GM21737 (cell line): Measurements from ENCODE around the gene RNF13.
"Not testable (repeated sequence)": the region's sequence is repeated elsewhere in the genome, so short reads cannot be mapped to it uniquely, and the experiment has no call there.

Source experiments
- ATAC-seq: cut with Tn5 transposase; IDR thresholded peaks from one replicate; pipeline ENCODE4 v1.9.1; 2021; ENCODE audit warnings: mild to moderate bottlenecking, moderate library complexity; ENCODE audit not compliant: unreplicated experiment

RNF13 gene

DNA sequence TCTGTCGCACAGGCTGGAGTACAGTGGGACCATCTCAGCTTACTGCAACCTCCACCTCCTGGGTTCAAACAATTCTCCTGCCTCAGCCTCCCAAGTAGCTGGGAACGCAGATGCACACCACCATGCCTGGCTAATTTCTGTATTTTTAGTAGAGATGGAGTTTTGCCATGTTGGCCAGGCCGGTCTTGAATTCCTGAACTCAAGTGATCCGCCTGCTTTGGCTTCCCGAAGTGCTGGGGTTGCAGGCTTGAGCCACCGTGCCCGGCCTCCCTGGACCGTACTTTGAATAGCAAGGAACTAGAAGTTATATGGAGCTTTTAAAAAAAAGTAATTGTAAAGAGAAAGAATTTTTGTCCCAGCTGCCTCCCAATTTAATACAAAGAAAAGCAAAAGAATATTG lies 12.3 kb upstream of the RNF13 start:
- ATAC-seq, result no peak

DNA sequence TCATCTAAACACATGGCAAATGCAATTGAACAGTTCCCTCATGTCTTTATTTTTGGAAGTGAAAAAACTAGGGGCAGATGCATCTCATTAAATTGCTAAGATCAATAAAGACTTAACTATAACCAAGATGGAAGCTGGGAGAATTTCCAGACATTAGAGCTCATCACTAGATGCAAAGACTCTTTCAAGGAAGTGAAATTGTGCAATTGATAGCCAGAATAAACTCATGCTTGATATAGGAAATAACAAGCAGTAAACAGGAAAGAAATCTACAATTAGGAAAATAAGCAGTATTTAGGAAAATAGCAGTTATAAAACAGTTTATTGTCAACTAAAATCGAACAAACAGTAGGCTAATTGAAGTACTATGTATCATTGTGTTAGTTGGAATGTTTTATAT lies 11.8 kb upstream of the RNF13 start:
- no peak for ATAC-seq

DNA sequence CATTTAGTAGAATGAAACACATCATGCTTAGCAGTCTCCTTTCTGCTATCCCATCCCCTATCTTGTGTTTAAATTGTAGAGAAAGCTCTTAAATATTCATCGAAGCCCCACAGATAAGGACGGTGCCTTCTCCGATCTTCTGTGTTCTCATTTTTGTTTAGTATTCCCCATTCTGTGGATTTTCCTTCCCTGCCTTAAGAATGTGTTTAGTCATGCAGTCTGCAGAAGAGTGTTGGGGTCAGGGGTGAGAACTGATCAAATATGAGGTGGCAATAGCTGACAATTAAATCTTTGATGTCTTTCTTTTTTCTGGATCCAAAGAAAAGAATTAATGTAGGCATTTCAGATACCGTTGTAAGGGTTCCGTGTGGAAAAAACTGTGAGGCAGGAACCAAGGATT lies 11.4 kb upstream of the RNF13 start:
- no peak for ATAC-seq

DNA sequence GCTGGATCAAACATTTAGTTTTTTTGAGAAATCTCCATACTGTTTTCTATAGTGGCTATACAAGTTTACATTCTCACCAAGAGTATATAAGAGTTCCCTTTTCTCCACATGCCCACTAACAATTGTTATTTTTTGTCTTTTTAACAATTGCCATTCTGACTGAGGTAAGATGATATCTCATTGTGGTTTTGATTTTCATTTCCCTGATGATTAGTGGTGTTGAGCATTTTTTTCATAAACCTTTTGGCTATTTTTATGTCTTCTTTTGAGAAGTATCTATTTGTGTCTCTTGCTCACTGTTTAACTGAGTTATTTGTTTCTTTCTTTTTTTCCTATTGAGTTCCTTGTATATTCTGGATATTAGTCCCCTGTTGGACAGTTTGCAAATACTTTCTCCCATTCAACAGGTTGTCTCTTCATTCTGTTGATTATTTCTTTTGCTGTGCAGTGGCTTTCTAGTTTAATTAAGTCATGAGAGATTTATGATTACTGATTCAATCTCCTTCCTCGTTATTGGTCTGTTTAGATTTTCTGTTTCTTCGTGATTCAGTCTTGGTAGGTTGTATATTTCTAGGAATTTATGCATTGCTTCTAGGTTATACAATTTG lies 6.7 kb upstream of the RNF13 start:
- ATAC-seq, result no peak

DNA sequence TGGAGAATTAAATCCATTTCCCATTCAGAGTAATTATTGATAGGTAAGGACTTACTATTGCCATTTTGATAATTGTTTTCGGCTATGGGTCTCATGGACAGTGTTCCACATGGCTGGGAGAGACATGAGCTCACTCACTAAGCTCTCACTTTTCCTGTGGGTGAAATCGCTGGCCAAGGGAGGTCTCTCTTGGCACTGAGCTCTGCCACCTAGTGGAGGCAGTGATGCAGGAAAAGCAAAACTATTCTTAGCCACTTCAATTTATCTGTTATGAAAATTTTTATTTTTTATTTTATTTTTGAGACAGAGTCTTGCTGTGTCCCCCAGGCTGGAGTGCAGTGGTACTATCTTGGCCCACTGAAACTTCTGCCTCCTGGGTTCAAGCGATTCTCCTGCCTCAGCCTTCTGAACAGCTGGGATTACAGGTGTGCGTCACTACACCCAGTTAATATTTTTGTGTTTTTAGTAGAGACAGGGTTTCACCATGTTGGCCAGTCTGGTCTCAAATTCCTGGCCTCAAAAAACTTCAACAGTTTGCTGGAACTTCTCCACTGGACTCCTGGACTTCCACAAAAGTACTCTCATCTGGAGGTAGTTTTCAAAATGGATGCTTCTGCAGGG lies 4.7 kb upstream of the RNF13 start:
- ATAC-seq, result no peak

DNA sequence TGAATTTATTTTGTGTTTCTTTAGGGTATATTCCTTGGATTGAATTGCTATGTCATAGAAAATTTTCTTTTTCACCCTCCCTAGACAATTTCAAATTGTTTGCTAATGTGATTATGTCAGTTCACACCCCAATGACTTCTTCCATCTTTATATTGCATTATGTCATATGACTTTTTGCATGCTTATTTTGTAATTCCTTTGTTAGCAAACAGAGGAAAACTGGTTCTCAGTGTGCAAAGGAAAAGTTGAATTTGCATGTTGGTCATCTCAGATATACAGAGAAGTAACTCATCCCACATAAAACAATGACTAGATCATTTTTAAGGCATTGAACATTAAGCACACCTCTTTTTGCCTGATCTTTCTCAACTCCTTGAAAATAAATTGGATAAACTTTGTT lies 3.3 kb upstream of the RNF13 start:
- ATAC-seq, result no peak

DNA sequence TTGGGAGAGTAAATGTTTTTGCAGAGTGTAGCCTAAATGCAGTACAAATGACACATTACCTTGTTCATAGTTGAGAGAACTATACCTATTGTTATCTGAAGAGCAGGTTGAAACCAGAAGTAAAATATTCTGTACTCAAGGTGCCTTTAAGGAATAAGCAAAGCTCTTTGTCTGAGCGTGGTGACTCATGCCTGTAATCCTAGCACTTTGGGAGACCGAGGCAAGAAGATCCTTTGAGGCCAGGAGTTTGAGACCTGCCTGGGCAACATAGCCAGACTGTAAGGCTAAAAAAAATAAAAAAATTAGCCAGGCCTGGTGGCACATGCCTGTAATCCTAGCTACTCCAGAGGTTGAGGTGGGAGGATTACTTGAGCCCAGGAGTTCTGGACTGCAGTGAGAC lies 2.2 kb upstream of the RNF13 start:
- ATAC-seq, result no peak

DNA sequence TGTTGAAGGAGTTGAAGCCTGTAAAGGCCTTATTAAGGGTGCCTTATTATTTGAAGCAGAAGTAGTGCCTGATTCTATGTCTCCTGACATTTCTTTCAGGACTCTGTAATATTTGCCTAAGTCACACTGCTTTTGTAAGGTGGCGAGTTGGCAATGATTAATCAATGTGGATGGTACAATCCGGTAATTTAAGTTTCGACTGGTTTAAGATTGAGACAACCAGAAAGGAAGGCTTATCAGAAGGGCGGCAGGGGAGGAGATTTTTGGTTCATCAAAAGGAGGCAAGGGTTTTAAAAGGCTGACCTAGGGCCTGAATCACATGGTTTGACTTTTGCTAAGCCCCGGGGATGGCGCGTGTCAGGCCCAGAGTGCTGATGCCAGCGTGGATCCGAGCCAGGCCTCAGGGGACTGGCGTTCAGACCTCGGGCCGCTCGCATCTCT lies 830 bp upstream of the RNF13 start:
- no peak for ATAC-seq

DNA sequence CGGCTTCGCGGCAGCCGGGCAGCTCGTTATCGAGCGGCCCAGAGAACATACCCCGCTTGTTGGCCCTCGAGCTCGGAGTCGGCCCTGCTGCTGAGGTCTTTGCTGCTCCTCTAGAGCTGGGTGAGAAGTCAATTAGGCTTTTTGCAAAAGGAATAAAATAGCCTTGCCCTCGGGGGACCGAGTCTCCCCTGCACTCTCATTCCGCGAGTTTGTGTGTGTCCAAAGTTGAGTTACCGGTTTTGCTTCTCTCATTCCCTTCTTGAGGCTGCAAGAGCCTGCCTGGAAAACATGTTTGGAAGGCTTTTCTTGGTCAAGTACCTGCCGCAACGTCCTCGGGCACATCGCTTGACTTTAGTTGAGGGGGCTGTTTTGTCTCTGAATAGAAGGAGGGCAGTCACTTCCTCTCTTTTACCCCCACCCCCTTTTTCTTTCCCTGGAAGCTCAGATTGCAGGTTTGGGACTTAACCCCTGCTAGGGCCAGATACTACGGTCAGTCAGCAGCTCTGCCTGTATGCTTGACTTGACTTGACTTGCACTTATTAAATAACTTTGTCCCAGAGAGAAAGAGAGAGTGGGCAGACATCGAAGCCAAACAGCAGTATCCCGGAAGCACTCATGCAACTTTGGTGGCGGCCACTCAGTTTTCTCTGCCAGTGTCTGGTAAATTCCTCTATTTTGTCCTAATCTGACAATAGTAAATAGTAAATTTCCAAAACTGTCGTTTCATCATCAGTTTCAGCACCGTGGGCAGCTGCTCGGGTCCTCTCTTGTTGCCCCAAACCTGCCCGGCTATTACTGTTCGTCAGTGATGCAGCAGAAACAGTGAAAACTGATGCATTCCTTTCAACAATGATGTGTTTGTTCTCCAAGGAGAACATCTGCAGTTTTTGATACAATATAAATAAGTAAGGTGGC lies 609 bp downstream of the RNF13 start:
- peak; percentile 13 for ATAC-seq

DNA sequence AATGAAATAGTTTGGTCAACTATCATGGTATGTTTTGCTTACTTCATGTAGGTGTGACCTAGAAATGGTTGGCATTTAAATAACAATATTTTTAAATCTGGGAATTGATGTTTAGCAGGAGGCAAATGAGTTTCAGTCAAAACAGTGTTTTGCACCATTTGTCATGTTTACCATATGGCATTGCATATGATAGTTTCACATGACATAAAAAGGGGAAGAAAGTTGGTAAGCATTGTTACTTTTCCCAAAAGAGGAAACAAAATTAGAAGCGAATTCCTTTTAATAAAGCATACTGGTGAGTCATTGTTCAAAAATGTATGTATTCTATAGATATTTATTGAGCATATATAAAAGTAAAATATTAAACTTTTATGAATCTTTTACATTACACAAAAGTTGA lies 2.3 kb downstream of the RNF13 start:
- no peak for ATAC-seq

DNA sequence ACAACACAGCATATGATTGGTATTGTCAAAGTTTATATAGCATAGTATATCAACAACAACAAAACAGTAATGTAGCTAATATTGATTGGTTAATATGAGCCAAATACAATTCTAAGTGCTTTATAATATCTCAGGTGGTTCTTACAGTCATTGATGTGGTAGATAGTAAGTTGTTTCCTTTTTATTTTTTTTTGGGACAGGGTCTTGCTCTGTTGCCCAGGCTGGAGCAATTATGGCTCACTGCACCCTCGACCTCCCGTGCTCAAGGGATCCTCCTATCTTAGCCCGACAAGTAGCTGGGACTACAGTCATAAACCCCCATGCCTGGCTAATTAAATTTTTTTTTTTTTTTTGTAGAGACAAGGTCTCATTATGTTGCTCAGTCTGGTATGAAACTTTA lies 2.7 kb downstream of the RNF13 start:
- ATAC-seq, result no peak

DNA sequence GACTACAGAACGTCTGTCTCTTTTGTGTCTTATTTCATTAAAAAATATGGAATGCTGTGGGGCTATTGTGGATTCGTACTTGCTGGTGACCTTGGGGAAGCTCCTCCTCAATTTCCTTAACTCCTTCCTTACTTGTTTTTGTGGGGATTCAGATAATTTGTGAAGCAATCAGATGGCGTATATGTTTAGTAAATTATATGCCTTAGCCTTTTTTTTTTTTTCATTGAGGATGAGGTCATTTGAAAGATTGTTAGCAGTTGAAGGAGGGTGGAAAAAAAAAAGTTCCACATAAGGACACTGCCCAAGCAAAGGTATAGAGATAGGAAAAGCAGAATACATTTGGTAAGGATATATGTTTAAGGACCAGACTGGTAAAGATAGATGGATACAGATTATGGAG lies 3.3 kb downstream of the RNF13 start:
- ATAC-seq, result no peak

DNA sequence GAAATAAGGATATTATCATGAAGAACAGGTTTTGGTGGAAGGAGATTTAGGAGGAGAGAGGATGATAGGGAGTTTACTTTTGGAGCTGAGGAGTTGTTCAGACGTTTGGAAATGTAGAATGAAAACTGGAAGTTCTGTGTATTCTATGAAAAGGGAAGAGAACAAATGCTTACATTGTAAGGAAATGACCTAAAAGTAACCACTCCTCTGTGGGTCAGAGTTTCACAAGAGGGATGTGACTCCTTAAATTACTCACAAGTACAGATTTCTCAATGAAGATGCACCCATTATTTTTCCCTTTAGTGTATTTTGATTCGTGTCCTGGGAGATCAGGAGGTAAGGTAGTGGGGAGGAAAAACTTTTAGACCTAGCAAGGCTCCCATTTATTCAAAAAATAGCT lies 4.0 kb downstream of the RNF13 start:
- ATAC-seq, result no peak

DNA sequence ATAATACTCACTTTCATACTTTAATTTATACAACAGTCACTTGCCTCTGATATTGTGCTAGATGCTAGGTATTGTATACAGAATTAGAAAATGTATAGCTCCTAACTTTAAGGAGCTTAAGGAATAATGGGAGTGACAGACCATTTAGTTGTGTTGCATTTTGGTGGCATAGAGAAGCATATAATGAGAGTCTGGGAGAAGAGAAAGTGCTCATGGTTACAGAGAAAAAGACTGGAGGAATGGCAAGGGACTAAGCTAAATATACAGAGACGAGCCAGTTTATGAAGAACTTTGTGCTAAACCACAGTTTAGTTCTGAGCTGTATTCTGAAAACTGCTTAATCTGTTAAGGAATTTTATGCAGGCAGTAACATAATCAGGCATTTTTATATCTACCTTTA lies 6.4 kb downstream of the RNF13 start:
- ATAC-seq, result no peak

DNA sequence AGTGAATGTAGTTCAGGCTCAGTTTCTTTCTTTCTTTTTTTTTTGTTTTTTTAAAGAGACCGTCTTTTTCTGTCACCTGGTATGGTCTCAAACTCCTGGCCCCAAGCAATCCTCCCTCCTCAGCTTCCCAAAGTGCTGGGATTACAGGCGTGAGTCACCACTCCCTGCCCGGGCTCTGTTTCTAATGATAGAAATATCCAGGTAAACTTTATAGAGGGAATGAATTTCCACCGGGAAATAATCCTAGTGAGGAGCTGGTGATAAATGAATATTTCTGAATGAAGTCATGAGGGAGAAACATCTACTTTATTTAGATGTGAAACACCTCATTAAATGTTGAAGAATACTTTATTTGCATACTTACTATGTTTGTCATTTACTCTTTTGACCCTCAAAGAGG lies 7.2 kb downstream of the RNF13 start:
- no peak for ATAC-seq

DNA sequence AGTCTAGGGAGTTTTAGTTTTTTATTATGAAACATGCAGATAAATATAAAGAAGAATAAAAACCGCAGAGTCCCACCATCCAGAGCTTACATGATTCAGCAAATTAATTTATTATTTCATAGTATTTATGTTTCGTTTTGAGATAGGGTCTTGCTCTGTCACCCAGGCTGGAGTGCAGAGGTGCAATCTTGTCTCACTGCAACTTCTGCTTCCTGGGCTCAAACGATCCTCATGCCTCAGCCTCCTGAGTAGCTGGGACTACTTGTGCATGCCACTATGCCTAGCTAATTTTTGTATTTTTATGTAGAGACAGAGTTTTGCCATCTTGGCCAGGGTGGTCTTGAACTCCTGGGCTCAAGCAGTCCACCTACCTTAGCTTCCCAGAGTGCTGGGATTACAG lies 13.6 kb downstream of the RNF13 start:
- no peak for ATAC-seq

DNA sequence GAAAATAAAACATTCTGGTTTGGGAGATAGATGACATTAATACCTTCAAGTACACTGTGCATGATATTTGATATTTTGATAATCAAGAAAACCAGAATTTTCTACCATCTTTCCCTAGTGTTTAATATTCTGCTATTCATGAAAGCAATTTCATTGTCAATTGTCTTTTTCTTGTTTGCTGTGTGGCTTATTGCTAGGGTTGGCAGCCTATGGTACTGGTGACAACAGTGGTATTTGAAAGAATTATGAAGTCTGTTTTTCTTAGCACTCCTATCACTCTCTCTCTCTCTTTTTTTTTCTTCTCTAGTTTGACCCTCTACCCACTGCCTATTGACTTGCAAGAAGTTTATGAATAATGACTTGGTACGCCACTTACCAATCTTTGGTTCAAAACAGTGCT lies 15.4 kb downstream of the RNF13 start:
- ATAC-seq, result no peak

DNA sequence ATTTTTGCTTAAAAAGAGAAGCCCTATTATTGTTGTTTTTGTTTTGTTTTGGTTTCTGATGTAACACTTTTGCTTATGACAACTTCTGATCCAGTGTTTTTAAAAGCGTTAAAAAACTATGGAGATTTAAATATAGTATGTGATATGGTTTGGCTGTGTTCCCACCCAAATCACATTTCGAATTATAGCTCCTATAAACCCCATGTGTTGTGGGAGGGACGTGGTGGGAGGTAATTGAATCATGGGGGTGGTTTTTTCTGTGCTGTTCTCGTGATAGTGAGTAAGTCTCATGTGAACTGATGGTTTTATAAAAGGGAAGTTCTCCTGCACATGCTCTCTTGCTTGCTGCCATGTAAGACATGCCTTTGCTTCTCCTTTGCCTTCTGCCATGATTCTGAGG lies 16.6 kb downstream of the RNF13 start:
- ATAC-seq, result not testable (repeated sequence)

DNA sequence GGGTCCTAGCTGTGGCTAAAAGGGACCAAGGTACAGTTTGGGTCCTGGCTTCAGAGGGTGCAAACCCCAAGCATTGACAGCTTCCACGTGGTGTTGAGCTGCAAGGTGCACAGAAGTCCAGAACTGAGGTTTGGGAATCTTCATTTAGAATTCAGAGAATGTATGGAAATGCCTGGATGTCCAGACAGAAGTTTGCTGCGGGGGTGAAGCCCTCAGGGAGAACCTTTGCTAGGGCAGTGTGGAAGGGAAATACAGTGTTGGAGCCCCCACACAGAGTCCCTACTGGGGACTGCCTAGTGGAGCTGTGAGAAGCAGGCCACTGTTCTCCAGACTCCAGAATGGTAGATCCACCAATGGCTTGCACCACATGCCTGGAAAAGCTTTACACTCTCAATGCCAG lies 17.9 kb downstream of the RNF13 start:
- no peak for ATAC-seq

DNA sequence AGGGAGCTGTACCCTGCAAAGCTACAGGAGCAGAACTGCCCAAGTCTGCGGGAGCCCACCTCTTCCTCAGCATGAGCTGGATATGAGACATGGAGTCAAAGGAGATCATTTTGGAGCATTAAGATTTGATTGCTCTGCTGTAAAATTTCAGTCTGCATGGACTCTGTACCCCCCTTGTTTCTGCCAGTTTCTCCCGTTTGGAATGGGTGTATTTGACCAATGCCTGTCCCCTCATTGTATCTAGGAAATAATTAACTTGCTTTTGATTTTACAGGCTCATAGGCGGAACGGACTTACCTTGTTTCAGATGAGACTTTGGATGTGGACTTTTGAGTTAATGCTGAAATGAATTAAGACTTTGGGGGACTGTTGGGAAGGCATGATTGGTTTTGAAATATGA lies 18.3 kb downstream of the RNF13 start:
- ATAC-seq, result no peak

DNA sequence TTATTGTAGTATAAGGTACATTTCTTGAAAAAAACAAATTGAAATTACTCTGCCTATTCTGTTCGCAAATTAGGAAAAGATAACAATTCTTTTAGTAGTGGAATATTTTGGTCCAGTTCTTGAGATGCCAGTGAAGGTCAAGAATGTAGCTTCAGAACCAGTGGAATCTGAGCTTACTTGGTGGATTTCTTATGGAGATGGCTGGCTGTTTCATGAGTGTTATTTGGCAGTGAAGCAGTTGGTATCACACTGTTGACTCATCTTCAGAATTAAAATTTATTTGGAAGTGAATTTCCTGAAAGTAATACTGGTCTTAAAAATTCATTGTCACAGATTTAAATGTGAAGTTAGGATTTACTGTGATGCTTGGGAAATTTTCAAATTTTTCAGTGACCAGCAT lies 19.1 kb downstream of the RNF13 start:
- ATAC-seq, result no peak

DNA sequence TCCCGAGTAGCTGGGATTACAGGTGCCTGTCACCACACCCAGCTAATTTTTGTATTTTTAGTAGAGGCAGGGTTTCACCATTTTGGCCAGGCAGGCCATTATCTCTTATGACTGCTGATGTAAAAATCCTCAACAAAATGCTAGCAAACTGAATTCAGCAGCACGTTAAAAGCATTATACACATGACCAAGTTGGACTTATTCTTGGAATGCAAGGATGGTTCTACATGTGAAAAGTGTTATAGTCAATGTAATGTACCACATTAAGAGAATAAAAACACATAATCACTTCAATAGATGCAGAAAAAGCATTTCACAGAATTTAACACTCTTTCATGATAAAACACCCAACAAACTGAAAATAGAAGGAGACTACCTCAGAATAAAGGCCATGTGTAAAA lies 20.2 kb downstream of the RNF13 start:
- no peak for ATAC-seq
